HepG2 (cell line): Measurements from ENCODE around the gene LRP2.

ENCODE experiments used
- ARNT ChIP-seq: fragments of 450-650 bp; IDR thresholded peaks from 2 replicates; pipeline ENCODE4 v1.6.1; 2017
- CHD4 ChIP-seq: fragments of 200-600 bp; sonication (generic); IDR thresholded peaks from 2 replicates; pipeline ENCODE4 v1.7.0; 2017; ENCODE audit warnings: mild to moderate bottlenecking, low read length, borderline replicate concordance
- CREB1 ChIP-seq, 2 experiments: fragments of 450-650 bp in 1 of 2; IDR thresholded peaks; 2 replicates each; pipeline ENCODE4 v1.6.1; 2016 to 2017; ENCODE audit warnings: control low read depth in 1 of 2, mild to moderate bottlenecking in 1 of 2, missing compliant biosample characterization in 1 of 2, missing genetic modification characterization in 1 of 2
- CTCF ChIP-seq: sonication (generic); formaldehyde crosslinking; IDR thresholded peaks from 2 replicates; pipeline ENCODE4 v1.5.0; 2020; ENCODE audit warnings: mild to moderate bottlenecking, missing genetic modification reagents, moderate library complexity
- FOXA1 ChIP-seq, 2 experiments: fragments of 450-650 bp in 1 of 2; sonication (generic) in 1 of 2; formaldehyde crosslinking in 1 of 2; IDR thresholded peaks; 2 replicates each; pipeline versions ENCODE4 v1.4.0 to v1.6.1; 2016 to 2020; ENCODE audit warnings: missing genetic modification reagents in 1 of 2
- JUND ChIP-seq: sonication (generic); formaldehyde crosslinking; IDR thresholded peaks from 2 replicates; pipeline ENCODE4 v1.8.0; 2022; ENCODE audit warnings: mild to moderate bottlenecking, missing genetic modification reagents
- LCORL ChIP-seq, 2 experiments: fragments of 450-650 bp in 1 of 2; sonication (generic) in 1 of 2; formaldehyde crosslinking in 1 of 2; IDR thresholded peaks; 2 replicates each; pipeline versions ENCODE4 v1.5.0 to v1.6.1; 2017 to 2020; ENCODE audit warnings: antibody characterized with exemption in 1 of 2, missing genetic modification reagents in 1 of 2
- MLX ChIP-seq: IDR thresholded peaks from 2 replicates; pipeline ENCODE4 v1.6.1; 2016
- NFYB ChIP-seq: sonication (generic); formaldehyde crosslinking; IDR thresholded peaks from 2 replicates; pipeline ENCODE4 v1.4.0; 2020; ENCODE audit warnings: missing genetic modification reagents
- POLR2A ChIP-seq, 2 experiments: IDR thresholded peaks; 2 replicates each; pipeline ENCODE4 v1.6.1; 2011; ENCODE audit warnings: low read depth in 2 of 2, low read length in 2 of 2, mild to moderate bottlenecking in 1 of 2, moderate library complexity in 1 of 2; ENCODE audit not compliant: insufficient read depth in 1 of 2
- POLR2AphosphoS5 ChIP-seq: IDR thresholded peaks from 2 replicates; pipeline ENCODE4 v1.6.1; 2012; ENCODE audit warnings: low read depth, low read length
- SUZ12 ChIP-seq: fragments of 150-350 bp; IDR thresholded peaks from 2 replicates; pipeline ENCODE4 v1.6.1; 2014; ENCODE audit warnings: low read depth, low read length
- ZNF572 ChIP-seq: sonication (generic); formaldehyde crosslinking; IDR thresholded peaks from 2 replicates; pipeline ENCODE4 v1.5.1; 2020; ENCODE audit warnings: mild to moderate bottlenecking, missing genetic modification reagents

GRCh38 chr2:169165791-169166190 lies 196.5 kb downstream of the LRP2 start:
- no peak for TF ChIP-seq MLX (CRISPR knock-in tag)
- TF ChIP-seq POLR2AphosphoS5: no peak
- no peak for TF ChIP-seq NFYB (CRISPR knock-in tag)
- no peak for TF ChIP-seq POLR2A (IDR thresholded peaks at IDR 0.05; ENCODE audit: insufficient read depth in 1 of 2, low read depth in 2 of 2, low read length in 2 of 2)
- no peak for TF ChIP-seq JUND (CRISPR knock-in tag)
- TF ChIP-seq ZNF572 (CRISPR knock-in tag): no peak
- no peak for TF ChIP-seq ARNT
- no peak for TF ChIP-seq CHD4
- TF ChIP-seq CREB1 (IDR thresholded peaks at IDR 0.05): no peak
- TF ChIP-seq CREB1 (CRISPR knock-in tag; IDR thresholded peaks at IDR 0.05): no peak
- no peak for TF ChIP-seq CTCF (CRISPR knock-in tag)
- no peak for TF ChIP-seq FOXA1 (IDR thresholded peaks at IDR 0.05)
- no peak for TF ChIP-seq FOXA1 (CRISPR knock-in tag; IDR thresholded peaks at IDR 0.05)
- TF ChIP-seq LCORL (IDR thresholded peaks at IDR 0.05): no peak
- TF ChIP-seq LCORL (CRISPR knock-in tag; IDR thresholded peaks at IDR 0.05): no peak
- no peak for TF ChIP-seq SUZ12
